IPS DF 6.9 (cell line): ENCODE measurements around the gene TMIE.

ENCODE experiments used
- DNase-seq: peaks from one replicate; pipeline ENCODE4 v3.0.0-alpha.2; 2013; ENCODE audit warnings: low read depth, low spot score
- H3K27ac ChIP-seq: one replicate; pipeline ENCODE4 v1.5.1; 2013; ENCODE audit warnings: low read length, control low read depth
- H3K27me3 ChIP-seq: 2 replicates; pipeline ENCODE4 v1.6.1; 2013; ENCODE audit warnings: mild to moderate bottlenecking, low read length; ENCODE audit not compliant: control insufficient read depth, insufficient read depth
- H3K36me3 ChIP-seq: 2 replicates; pipeline ENCODE4 v1.6.1; 2013; ENCODE audit warnings: low read length; ENCODE audit not compliant: control insufficient read depth, insufficient read depth
- H3K4me1 ChIP-seq: 2 replicates; pipeline ENCODE4 v1.6.1; 2013; ENCODE audit warnings: low read length; ENCODE audit not compliant: control insufficient read depth, insufficient read depth
- H3K4me3 ChIP-seq: 2 replicates; pipeline ENCODE4 v1.5.1; 2013; ENCODE audit warnings: mild to moderate bottlenecking, low read length
- H3K9me3 ChIP-seq: 2 replicates; pipeline ENCODE4 v1.6.1; 2013; ENCODE audit warnings: low read length, inconsistent platforms; ENCODE audit not compliant: control insufficient read depth, insufficient read depth
- WGBS: extraction: QIAGEN DNeasy Blood & Tissue Kit; methylation state at CpG from one replicate; pipeline ENCODE4 v1.1.7; 2013; ENCODE audit warnings: mixed read lengths, missing lambda C conversion rate; ENCODE audit not compliant: insufficient read length, insufficient coverage; 5-methylcytosine and 5-hydroxymethylcytosine counted together

The TMIE gene

GRCh38 chr3:46709721-46710120 lies 8.5 kb downstream of the TMIE start:
- H3K9me3 ChIP-seq = no peaks in the 10 kb centered on the region
- WGBS = no CpG with 5 or more reads among the region's 6 CpGs
- DNase-seq = no peak
- H3K4me1 ChIP-seq = peaks cover 4% of the 10 kb centered on the region; the same call in 1 of the 2 replicates
- H3K27me3 ChIP-seq = no peaks in the 10 kb centered on the region
- no peaks in the 10 kb centered on the region for H3K36me3 ChIP-seq
- H3K4me3 ChIP-seq = no peak overlapping the region
- H3K27ac ChIP-seq = no peak overlapping the region

GRCh38 chr3:46710229-46710628 lies 9.0 kb downstream of the TMIE start:
- no peaks in the 10 kb centered on the region for H3K36me3 ChIP-seq
- H3K27ac ChIP-seq = no peak overlapping the region
- H3K27me3 ChIP-seq = no peaks in the 10 kb centered on the region
- no peak overlapping the region for H3K4me3 ChIP-seq
- H3K4me1 ChIP-seq = peaks cover 4% of the 10 kb centered on the region; the same call in 1 of the 2 replicates
- H3K9me3 ChIP-seq = no peaks in the 10 kb centered on the region
- WGBS = no CpG with 5 or more reads among the region's 7 CpGs
- no peak for DNase-seq

- no peak for DNase-seq
- Histone ChIP-seq H3K4me3 (no peak overlapping the region), H3K27ac (no peak overlapping the region), H3K27me3 (no peaks in the 10 kb centered on the region), H3K9me3 (no peaks in the 10 kb centered on the region), H3K36me3 (no peaks in the 10 kb centered on the region), H3K4me1 (peaks cover 4% of the 10 kb centered on the region; the same call in 1 of the 2 replicates)
- WGBS = no CpG with 5 or more reads among the region's 6 CpGs
Observed at GRCh38 chr3:46710671-46711295, 9.6 kb downstream of the TMIE start.

GRCh38 chr3:46711305-46711704 lies 10.1 kb downstream of the TMIE start:
- H3K27me3 ChIP-seq = no peaks in the 10 kb centered on the region
- H3K4me3 ChIP-seq = no peak overlapping the region
- no CpG with 5 or more reads among the region's 2 CpGs for WGBS
- peaks cover 4% of the 10 kb centered on the region; the same call in 1 of the 2 replicates for H3K4me1 ChIP-seq
- H3K27ac ChIP-seq = no peak overlapping the region
- H3K36me3 ChIP-seq = no peaks in the 10 kb centered on the region
- no peaks in the 10 kb centered on the region for H3K9me3 ChIP-seq
- DNase-seq = no peak

- DNase-seq = no peak
- Histone ChIP-seq H3K4me1 (peaks cover 2% of the 10 kb centered on the region; the same call in 1 of the 2 replicates), H3K27me3 (no peaks in the 10 kb centered on the region), H3K27ac (no peak overlapping the region), H3K4me3 (no peak overlapping the region), H3K36me3 (no peaks in the 10 kb centered on the region), H3K9me3 (no peaks in the 10 kb centered on the region)
- no CpG with 5 or more reads among the region's 7 CpGs for WGBS
Observed at GRCh38 chr3:46711760-46712159, 10.6 kb downstream of the TMIE start.

- Histone ChIP-seq H3K4me3 (no peak overlapping the region), H3K27ac (no peak overlapping the region), H3K4me1 (no peaks in the 10 kb centered on the region), H3K9me3 (no peaks in the 10 kb centered on the region), H3K27me3 (no peaks in the 10 kb centered on the region), H3K36me3 (no peaks in the 10 kb centered on the region)
- DNase-seq = no peak
- no CpG with 5 or more reads among the region's 13 CpGs for WGBS
Observed at GRCh38 chr3:46712191-46713049, 11.2 kb downstream of the TMIE start.

- Histone ChIP-seq H3K36me3 (no peaks in the 10 kb centered on the region), H3K9me3 (no peaks in the 10 kb centered on the region), H3K4me3 (no peak overlapping the region), H3K27ac (no peak overlapping the region), H3K4me1 (no peaks in the 10 kb centered on the region), H3K27me3 (no peaks in the 10 kb centered on the region)
- no CpG with 5 or more reads among the region's 14 CpGs for WGBS
- no peak for DNase-seq
Observed at GRCh38 chr3:46713050-46713897, 12.1 kb downstream of the TMIE start.

GRCh38 chr3:46713898-46714552 lies 12.8 kb downstream of the TMIE start:
- no peak overlapping the region for H3K4me3 ChIP-seq
- no peak for DNase-seq
- H3K27ac ChIP-seq = no peak overlapping the region
- no peaks in the 10 kb centered on the region for H3K9me3 ChIP-seq
- H3K4me1 ChIP-seq = no peaks in the 10 kb centered on the region
- no peaks in the 10 kb centered on the region for H3K36me3 ChIP-seq
- no peaks in the 10 kb centered on the region for H3K27me3 ChIP-seq
- WGBS = no CpG with 5 or more reads among the region's 22 CpGs

GRCh38 chr3:46714728-46715506 lies 13.7 kb downstream of the TMIE start:
- no peak for DNase-seq
- WGBS = no CpG with 5 or more reads among the region's 10 CpGs
- no peaks in the 10 kb centered on the region for H3K4me1 ChIP-seq
- H3K27me3 ChIP-seq = no peaks in the 10 kb centered on the region
- H3K9me3 ChIP-seq = no peaks in the 10 kb centered on the region
- H3K27ac ChIP-seq = no peak overlapping the region
- H3K36me3 ChIP-seq = no peaks in the 10 kb centered on the region
- H3K4me3 ChIP-seq = no peak overlapping the region
